ENCODE measurements around the gene ZNF526.

- no peak for TF ChIP-seq CTCF (IDR thresholded peaks at IDR 0.05; ENCODE audit: low read length)
- TF ChIP-seq EZH2 (IDR thresholded peaks at IDR 0.05; ENCODE audit: borderline replicate concordance, low read length): no peak
Measured at GRCh38 chr19:42254850-42255765, 35.0 kb downstream of the ZNF526 start, which contains the start of gene ERF.
